ENCODE results near the gene CDK5RAP2.

CDK5RAP2 gene

DNA sequence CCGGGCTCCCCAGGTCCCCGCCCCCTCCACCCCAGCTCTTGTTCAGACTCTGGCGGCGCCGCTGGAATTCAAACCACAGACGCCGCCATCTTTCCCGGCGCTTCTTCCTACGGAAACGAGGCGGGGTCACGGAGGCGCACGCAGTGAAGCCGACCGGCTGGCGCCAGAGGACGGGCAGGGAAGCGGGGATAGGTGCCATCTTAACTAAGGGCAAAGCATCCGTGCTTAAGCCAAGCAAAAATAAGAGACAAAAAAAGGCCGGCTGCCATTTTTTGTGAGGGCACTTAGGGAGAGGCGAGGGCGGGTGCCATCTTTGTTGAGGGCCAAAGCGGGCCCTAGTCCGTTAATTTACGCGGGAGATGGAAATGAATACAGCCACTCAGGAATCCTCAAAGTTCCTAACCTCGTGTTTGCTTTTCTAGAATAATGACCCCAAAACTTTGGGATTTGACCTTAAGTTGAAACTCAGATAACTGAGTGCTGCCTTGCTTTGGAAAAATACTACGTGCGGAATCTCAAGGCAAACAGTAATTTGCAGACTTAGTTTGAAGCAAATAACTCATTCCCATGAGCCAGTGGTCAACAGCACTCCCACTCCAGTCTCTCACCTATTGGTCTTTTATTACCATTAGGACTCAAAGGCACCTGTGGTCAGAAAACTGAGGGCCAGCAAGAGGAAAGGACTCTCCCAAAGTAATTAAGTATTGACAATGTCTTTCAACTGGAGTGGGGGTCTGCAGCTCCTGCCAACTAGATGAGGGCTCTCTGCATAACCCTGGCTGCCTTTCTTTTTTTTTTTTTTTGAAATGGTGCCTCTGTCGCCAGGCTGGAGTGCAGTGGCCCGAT is at the start of gene CDK5RAP2:
CDK5RAP2 (minus strand) TSS at position 117 of the 846 bp plus-strand sequence. CDS start 189 bp downstream, outside the sequence.
- 0 out of 2 replicates have a peak, but pooled peaks have one; percentile 34 for TF ChIP-seq POLR2A (IDR thresholded peaks at IDR 0.05; ENCODE audit: low read depth, low read length)
- FAIRE-seq, result peak; percentile 86
- DNase-seq (ENCODE audit: insufficient read length, low spot score), result peak; percentile 97

DNA sequence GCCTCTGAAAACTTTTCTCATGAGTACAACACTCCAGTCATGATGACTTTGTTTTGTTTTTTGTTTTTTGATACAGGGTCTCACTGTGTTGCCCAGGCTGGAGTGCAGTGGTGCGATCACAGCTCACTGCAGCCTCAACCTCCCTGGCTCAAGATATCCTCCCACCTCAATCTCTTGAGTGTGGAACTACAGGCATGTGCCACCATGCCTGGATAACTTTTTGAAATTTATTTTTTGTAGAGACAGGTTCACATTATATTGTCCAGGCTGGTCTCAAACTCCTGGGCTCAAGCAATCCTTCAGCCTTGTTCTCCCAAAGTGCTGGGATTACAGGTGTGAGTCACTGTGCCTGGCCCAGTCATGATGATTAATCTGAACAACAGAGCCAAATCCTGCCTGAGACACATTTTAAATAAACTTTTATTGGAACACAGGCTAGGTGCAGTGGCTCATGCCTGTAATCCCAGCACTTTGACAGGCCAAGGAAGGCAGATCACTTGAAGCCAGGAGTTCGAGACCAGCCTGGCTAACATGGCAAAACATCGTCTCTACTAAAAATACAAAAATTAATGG is 49.0 kb upstream of the CDK5RAP2 start:
- peak; percentile 54 for DNase-seq (ENCODE audit: insufficient read length, low spot score)
- peak; percentile 100 for FAIRE-seq

DNA sequence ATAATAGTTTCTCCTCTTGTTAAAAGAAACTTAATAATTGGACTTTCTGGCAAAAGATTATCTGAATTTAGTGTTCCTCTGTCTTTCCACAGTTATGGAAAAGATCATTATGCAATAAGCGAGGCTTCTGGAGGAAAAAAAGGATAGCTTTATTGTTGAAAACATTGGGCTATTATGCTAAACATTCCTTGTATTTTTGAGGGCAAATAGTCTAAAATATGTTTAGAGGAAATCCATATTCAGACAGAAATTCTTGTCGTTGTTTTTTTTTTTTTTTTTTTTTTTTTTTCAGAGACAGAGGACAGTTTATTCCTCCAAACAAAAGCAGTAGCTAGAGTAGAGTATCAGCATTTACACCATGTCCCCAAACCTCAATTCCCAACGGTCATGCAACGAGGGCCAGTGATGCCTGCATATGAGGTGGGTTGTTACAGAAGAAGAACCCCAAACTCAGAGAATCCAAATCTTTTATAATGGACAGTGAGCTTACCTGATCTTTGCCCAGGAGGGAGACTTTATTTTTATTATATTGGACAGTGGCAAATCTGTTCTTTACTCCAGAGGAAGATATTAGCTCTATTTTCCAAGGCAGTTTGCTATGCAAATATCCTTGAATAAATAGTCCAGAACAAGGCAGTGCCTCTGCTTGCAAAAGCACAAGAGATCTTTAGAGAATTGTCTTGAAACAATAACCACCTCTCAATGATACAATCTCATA is 48.4 kb upstream of the CDK5RAP2 start:
- FAIRE-seq, result no peak
- no peak for TF ChIP-seq POLR2A (IDR thresholded peaks at IDR 0.05; ENCODE audit: low read depth, low read length)

DNA sequence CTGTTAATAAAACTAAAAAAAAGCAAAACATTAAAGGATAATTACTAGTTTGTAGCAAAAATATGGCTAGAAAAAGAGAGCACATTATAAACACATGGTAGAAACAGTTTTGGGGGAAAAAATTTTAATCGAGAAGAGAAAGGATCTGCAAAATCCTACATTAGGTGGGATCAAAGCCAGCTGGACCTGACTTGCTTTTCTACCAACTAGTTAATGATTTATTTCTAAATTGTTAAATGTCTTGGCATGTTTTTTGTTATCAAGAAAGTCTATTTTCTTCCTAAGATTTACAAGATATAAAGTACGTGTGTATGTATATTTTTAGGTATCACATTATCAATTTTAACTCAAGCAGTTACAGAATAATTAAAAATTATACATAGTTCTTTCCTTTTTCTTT is 47.1 kb upstream of the CDK5RAP2 start:
- TF ChIP-seq POLR2A (IDR thresholded peaks at IDR 0.05; ENCODE audit: low read depth, low read length), result no peak
- FAIRE-seq (peak; percentile 23), DNase-seq (ENCODE audit: insufficient read length, low spot score) (no peak)

More for the DNA sequence above, 48.4 kb upstream of the CDK5RAP2 start:
- DNase-seq (ENCODE audit: insufficient read length, low spot score), result no peak

DNA sequence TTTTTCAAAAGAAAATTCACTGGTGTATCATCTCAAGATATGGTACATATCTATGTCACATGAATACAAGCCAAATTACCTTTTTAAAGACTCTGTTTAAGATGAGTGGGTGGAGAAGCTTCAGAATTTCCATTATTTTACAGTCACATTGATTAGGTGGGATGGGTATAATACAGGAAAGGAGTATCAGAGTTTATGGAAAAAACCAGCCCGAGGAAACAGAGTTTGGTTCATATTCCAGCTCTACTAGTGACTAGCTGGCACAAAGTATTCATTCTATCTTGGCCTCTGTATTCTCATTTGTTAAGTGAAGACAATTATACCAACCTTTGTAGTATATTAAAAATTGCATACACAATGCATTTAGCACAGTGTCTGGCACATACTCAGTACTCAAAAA is 46.5 kb upstream of the CDK5RAP2 start:
- DNase-seq (ENCODE audit: insufficient read length, low spot score), result no peak
- no peak for TF ChIP-seq POLR2A (IDR thresholded peaks at IDR 0.05; ENCODE audit: low read depth, low read length)
- peak; percentile 66 for FAIRE-seq

DNA sequence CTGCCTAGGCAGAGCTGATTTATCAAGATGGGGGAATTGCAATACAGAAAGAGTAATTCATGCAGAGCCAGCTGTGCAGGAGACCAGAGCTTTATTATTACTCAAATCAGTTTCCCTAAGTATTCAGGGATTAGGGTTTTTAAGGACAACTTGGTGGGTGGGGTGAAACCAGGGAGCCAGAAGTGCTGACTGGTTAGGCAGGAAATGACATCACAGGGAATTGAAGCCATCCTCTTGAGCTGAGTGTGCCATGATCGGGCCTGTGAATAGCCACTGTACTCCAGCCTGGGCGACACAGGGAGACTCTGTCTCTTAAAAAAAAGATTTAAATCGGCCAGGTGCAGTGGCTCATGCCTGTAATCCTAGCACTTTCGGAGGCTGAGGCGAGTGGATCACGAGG is 45.3 kb upstream of the CDK5RAP2 start:
- DNase-seq (ENCODE audit: insufficient read length, low spot score) (no peak), FAIRE-seq (peak; percentile 93)

DNA sequence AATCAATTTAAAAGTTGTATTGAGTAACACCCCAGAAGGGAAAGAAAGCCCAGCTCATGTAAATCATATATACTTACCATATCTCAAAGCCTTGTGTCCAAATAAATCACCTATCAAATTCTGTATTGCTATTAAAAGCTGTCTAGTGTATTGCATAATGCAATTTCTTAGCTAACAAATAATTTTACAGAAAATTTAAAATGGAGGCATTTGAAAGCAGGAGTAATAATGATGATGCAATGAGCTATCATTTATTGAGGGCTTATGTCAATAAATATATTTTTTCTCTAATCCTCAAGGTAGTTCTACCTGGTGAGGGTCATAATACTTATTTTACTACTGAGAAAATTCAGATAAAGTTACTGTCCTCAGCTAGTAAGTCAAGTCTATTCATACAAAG is 42.8 kb upstream of the CDK5RAP2 start:
- DNase-seq (ENCODE audit: insufficient read length, low spot score), result no peak
- no peak for TF ChIP-seq POLR2A (IDR thresholded peaks at IDR 0.05; ENCODE audit: low read depth, low read length)
- FAIRE-seq, result peak; percentile 43

More for the DNA sequence above, 45.3 kb upstream of the CDK5RAP2 start:
- no peak for TF ChIP-seq POLR2A (IDR thresholded peaks at IDR 0.05; ENCODE audit: low read depth, low read length)

DNA sequence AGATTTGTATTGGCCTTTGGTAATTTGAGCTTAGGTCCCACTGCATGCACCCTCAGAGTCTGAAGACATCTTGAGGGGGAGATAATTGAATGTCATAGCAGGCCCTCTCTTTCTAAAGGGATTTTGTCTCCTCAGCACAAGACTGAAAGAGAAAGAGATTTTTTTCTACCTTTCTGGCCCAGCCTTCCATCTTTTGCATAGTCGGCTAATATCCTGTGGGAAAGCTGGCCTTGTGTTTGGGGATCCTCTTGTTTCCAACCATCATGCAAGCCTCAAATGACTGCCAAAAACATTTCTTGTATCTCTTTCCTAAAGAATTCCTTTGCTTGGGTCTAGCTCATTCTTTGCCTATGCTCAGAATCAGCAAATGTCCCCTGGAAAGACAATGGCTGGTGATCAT is 42.0 kb upstream of the CDK5RAP2 start:
- FAIRE-seq (no peak), DNase-seq (ENCODE audit: insufficient read length, low spot score) (no peak)
- TF ChIP-seq POLR2A (IDR thresholded peaks at IDR 0.05; ENCODE audit: low read depth, low read length), result no peak

DNA sequence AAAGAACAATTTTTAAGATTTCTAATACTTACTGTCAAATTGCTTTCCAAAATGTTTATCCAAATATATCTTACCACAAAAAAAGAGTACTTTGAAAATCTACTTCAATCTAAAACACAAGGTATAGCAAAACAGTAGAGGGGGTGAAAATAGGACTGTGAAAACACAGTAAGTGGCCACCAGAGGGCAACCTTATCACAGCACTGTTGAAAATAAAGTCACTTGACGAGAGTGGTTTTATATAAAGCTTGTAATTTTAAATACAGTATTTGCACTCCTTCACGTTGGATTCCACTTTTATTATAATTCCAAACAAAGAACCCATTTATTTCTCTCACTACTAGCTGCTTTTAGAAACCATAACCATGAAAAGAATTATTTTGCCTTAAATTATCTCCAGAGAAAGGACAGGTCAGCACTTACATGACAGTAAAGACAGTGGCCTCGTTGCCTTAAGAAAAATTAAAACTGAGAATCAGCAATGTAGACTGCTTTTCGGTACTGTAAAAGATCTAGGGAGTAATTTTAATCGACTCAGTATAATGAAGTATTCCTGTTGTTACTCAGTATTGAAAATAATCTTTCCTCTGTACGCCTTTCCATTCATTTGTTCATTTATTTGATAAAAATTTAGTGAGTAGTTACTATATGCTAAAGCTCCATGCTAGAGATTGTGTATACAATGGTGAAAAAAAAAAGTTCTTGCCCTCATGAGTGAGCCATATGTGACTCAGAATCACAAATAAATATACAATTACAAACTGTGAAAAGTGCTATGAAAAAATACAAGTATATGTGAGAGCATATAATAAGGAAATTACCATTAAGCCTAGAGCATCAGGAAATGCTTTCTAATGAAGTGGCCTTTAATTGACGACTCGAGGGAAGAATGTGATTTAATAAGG is 40.0 kb upstream of the CDK5RAP2 start:
- FAIRE-seq, result peak; percentile 100
- peak; percentile 51 for DNase-seq (ENCODE audit: insufficient read length, low spot score)
- no peak for TF ChIP-seq POLR2A (IDR thresholded peaks at IDR 0.05; ENCODE audit: low read depth, low read length)

DNA sequence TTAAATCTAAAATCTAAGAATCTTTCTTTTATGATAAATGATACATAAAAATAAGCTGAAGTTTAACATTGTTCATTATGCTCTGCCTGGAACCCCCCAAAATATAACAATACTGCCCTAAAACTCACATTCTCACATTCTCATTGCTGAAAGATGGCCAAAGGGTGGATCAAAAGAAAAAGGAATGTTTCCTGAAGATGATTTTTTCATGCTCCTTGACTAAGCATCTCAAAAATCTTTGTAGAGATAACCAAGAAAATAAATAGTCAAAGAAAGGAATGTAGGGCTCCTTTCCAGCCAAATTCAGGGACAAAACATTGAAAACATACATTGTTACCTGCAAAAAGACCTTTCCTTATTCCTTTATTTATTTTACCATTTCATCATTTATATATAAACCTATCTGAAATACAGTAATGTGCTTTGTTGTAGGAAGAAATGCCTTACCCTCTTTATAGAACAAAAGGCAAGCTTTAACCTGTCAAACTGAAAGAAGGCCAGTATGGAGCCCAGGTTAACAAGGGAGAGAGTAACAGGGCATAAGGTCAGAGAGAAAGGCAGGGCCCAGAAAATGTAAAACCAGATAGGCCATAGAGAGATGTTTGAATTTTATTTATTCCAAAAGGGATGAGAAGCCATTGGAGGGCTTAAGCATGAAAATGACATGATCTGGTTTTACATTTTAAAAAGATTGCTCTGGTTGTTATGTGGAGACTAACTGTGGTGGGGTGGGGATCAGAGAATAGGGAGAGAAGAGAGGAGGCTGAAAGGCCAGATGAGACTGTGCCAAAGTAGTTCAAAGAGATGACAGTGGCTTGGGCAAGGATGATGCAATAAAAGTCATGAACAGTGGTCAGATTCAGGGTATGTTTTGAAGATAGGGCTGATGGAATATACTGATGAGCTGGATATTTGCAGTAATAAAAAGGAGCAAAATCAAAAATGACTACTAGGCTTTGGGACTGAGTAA is 37.3 kb upstream of the CDK5RAP2 start:
- no peak for TF ChIP-seq POLR2A (IDR thresholded peaks at IDR 0.05; ENCODE audit: low read depth, low read length)
- peak; percentile 99 for FAIRE-seq
- DNase-seq (ENCODE audit: insufficient read length, low spot score), result no peak

DNA sequence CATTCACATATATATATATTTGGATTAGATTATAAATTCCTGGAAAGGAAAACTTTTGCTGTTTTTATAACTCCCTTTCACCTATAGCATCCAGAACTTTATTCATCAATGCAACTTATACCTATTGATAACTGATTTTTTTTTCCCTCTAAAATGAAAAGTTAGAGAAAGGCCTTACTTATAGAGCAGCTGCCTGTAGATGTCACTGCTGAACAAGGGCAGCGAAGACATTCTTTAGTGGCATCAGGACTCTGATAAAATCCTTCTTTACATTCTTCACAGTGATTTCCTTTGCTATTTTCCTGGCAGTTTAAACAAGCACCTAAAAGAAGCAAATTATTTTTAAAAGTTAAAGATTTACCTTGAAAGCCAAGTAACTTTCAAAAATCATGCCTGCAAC is 32.3 kb upstream of the CDK5RAP2 start:
- FAIRE-seq (no peak), DNase-seq (ENCODE audit: insufficient read length, low spot score) (no peak)
- no peak for TF ChIP-seq POLR2A (IDR thresholded peaks at IDR 0.05; ENCODE audit: low read depth, low read length)

DNA sequence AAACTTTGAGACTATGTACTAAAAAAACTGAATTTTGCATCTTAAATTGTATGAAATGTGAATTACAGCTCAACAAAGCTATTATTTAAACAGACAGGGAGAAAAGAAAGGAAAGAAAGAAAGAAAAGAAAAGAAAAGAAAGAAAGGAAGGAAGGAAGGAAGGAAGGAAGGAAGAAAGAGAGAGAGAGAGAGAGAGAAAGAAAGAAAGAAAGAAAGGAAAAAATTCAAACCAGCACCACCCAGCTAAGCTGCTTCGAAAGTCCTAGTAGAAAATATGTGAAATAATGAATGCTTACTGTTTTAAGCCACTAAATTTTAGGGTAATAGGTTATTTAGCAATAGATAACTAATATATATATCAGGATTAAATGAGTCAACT is 31.7 kb upstream of the CDK5RAP2 start:
- DNase-seq (ENCODE audit: insufficient read length, low spot score), result no peak
- no peak for FAIRE-seq
- no peak for TF ChIP-seq POLR2A (IDR thresholded peaks at IDR 0.05; ENCODE audit: low read depth, low read length)

Data from H54 (cell line).